Progenitor cell of endocrine pancreas (in vitro differentiated cells): ENCODE measurements around the gene GLIS1. TPM values are rescaled to one million over a fixed set of nuclear protein-coding genes. Genes with fewer than 3 reads are reported as not detected.
A peak's percentile ranks its signal among the peaks of the same experiment; 100 is the strongest.

ENCODE experiments used
- DNase-seq: peaks from one replicate; pipeline ENCODE4 v3.0.0; 2021; ENCODE audit warnings: low spot score; ENCODE audit not compliant: unreplicated experiment
- H3K27ac Mint-ChIP-seq: 2 replicates; pipeline ENCODE4 v1.8.0; 2021; ENCODE audit warnings: mild to moderate bottlenecking, moderate library complexity, mixed read lengths
- H3K27me3 Mint-ChIP-seq: 2 replicates; pipeline ENCODE4 v1.8.0; 2021; ENCODE audit warnings: mixed read lengths
- H3K36me3 Mint-ChIP-seq: 2 replicates; pipeline ENCODE4 v1.8.0; 2022; ENCODE audit warnings: mixed read lengths; ENCODE audit not compliant: insufficient read depth
- H3K4me1 Mint-ChIP-seq: 2 replicates; pipeline ENCODE4 v1.8.0; 2021; ENCODE audit warnings: low read depth, mixed read lengths
- H3K4me3 Mint-ChIP-seq: 2 replicates; pipeline ENCODE4 v1.8.0; 2021; ENCODE audit warnings: low read depth, mild to moderate bottlenecking, moderate library complexity, mixed read lengths
- H3K9me3 Mint-ChIP-seq: 2 replicates; pipeline ENCODE4 v1.8.0; 2021; ENCODE audit warnings: low read depth, mixed read lengths
- CTCF ChIP-seq: fragments of 200-600 bp; sonication (generic); IDR thresholded peaks from one replicate; pipeline ENCODE4 v1.5.0; 2021; ENCODE audit warnings: antibody characterized with exemption, mild to moderate bottlenecking; ENCODE audit not compliant: unreplicated experiment
- total RNA-seq: library from RNA; stranded (reverse); gene quantifications from 2 replicates; pipeline ENCODE4 v1.2.1, GENCODE V29; 2021

GLIS1 gene
- total RNA-seq, 1 donor from 2014 or later = not detected

GRCh38 chr1:53525595-53525994 lies 213.4 kb downstream of the GLIS1 start:
- no peak for DNase-seq
- Mint-ChIP-seq H3K4me1 (peaks cover 10% of the 10 kb centered on the region), H3K27me3 (peaks cover 18% of the 10 kb centered on the region), H3K36me3 (no peaks in the 10 kb centered on the region), H3K27ac (peak overlapping the region; percentile 4), H3K9me3 (no peaks in the 10 kb centered on the region), H3K4me3 (no peak overlapping the region)
- peak; percentile 33 for TF ChIP-seq CTCF

DNA sequence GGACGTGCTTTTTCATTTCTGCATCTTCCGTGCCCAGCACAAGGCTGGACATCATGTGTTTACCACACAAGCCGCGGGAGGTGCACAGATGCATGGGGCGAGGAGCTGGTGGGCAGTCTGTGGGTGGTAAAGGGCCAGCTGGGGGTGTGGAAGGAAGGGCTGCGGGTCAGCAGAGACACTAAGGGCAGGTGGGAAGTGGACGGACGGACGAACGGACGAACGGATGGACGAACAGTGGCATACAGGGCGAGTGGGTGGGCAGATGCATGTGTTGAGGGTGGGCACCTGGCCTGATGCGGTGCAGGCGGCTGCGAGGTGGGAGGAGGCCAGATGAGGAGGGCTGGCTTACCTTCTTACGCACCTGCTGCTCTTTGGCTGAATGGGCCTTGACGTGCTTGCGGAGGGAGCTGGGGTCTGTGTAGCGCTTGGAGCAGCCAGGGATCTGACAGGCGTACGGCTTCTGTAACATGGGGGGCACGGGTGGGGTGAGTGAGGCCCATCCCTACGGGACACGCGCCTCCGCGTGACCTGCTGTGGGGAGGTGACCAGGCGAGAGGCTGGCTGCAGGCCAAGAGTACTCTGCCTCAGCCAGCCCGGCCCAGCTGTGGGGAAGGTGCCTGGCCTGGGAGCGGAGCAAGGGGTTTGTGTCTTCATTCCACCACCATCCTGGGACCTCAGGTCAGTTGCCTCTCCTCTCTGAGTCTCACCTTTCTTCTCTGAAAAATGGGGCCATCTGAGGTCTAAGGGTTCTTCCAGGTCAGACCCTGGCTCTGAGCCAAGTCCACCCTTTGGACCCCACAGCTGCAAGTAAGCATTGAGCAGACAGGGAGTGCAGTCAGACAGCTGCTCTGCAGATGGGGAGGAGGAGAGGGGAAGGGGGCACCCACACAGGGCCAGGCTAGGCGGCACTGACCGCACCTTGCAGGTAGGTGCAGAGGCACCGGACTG lies 214.3 kb downstream of the GLIS1 start:
- DNase-seq = no peak
- H3K4me1 Mint-ChIP-seq = peaks cover 10% of the 10 kb centered on the region
- no peak overlapping the region for H3K27ac Mint-ChIP-seq
- H3K36me3 Mint-ChIP-seq = no peaks in the 10 kb centered on the region
- no peak overlapping the region for H3K4me3 Mint-ChIP-seq
- TF ChIP-seq CTCF = no peak
- H3K9me3 Mint-ChIP-seq = no peaks in the 10 kb centered on the region
- H3K27me3 Mint-ChIP-seq = peaks cover 25% of the 10 kb centered on the region

- Mint-ChIP-seq H3K27me3 (peaks cover 33% of the 10 kb centered on the region), H3K4me3 (no peak overlapping the region), H3K36me3 (no peaks in the 10 kb centered on the region), H3K4me1 (peaks cover 14% of the 10 kb centered on the region), H3K27ac (no peak overlapping the region), H3K9me3 (no peaks in the 10 kb centered on the region)
- TF ChIP-seq CTCF = no peak
- no peak for DNase-seq
These were observed 216.9 kb downstream of the GLIS1 start for GRCh38 chr1:53521924-53522552.

- Mint-ChIP-seq H3K27ac (no peak overlapping the region), H3K4me1 (peaks cover 4% of the 10 kb centered on the region), H3K9me3 (no peaks in the 10 kb centered on the region), H3K4me3 (no peak overlapping the region), H3K36me3 (no peaks in the 10 kb centered on the region), H3K27me3 (peaks cover 30% of the 10 kb centered on the region)
- TF ChIP-seq CTCF = no peak
- DNase-seq = no peak
These were observed 218.5 kb downstream of the GLIS1 start for GRCh38 chr1:53520481-53520880.

DNA sequence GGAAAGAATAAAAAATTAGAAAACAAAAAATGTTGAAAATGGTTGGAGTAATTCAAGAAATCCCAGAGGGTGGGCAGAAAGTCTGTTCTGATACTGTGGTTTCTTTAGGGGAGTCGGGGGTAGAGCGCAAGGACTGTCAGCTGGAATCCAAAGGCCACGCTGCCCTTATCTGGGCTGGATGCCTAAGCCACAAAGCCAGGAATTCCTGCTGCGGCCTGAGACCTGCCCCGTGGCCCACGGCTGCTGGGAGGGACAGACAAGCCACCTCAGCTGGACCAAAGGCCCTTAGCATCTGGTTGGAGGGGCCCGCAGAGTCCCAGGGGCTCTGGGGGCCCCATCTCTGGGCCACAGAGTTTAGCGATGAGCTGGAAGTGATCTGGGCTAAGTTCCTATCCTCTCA lies 219.5 kb downstream of the GLIS1 start:
- DNase-seq = peak; percentile 31
- no peaks in the 10 kb centered on the region for H3K9me3 Mint-ChIP-seq
- no peaks in the 10 kb centered on the region for H3K36me3 Mint-ChIP-seq
- TF ChIP-seq CTCF = no peak
- H3K27me3 Mint-ChIP-seq = peaks cover 33% of the 10 kb centered on the region
- H3K27ac Mint-ChIP-seq = no peak overlapping the region
- peaks cover 4% of the 10 kb centered on the region for H3K4me1 Mint-ChIP-seq
- H3K4me3 Mint-ChIP-seq = no peak overlapping the region
